Panc1 (cell line): Measurements from ENCODE around the gene SH3BP2. TPM values are rescaled to one million over a fixed set of nuclear protein-coding genes. Genes with fewer than 3 reads are reported as not detected.

Experiments used
- ATAC-seq: fragments of 200-7000 bp; cut with Tn5 transposase; 2 replicates; pipeline ENCODE4 v1.9.1; 2020; ENCODE audit warnings: mild to moderate bottlenecking, moderate library complexity
- BruUV-seq: library from RNA; stranded (reverse); fragments of 400-500 nt; replicated peaks from 2 replicates; lab custom pipeline; 2021; lab: Mats Ljungman, UMichigan
- CTCF ChIA-PET: fragments of 300-600 bp; sonication (Branson Sonifier 250); formaldehyde crosslinking; loops from one replicate; lab custom pipeline; 2022; ENCODE audit warnings: antibody characterized with exemption; lab: Charles Lee
- POLR2A ChIA-PET: fragments of 300-600 bp; sonication (Branson Sonifier 250); formaldehyde crosslinking; loops from one replicate; lab custom pipeline; 2022; ENCODE audit warnings: antibody characterized with exemption; lab: Charles Lee
- DNase-seq: peaks from one replicate; pipeline ENCODE4 v3.0.0-alpha.2; 2010; ENCODE audit warnings: low read depth, low spot score
- H3K27ac ChIP-seq: 2 replicates; pipeline ENCODE4 v1.5.1; 2011; ENCODE audit warnings: mild to moderate bottlenecking, low read length, inconsistent platforms
- H3K27me3 ChIP-seq: fragments of 200-500 bp; sonication (Bioruptor generic); 2 replicates; pipeline ENCODE4 v1.6.0; 2014; ENCODE audit warnings: low read length, inconsistent platforms; ENCODE audit not compliant: control insufficient read depth, insufficient read depth
- H3K36me3 ChIP-seq: fragments of 200-500 bp; sonication (Bioruptor generic); 2 replicates; pipeline ENCODE4 v1.5.1; 2014; ENCODE audit warnings: inconsistent platforms, mild to moderate bottlenecking, low read length, moderate library complexity; ENCODE audit not compliant: control insufficient read depth, insufficient read depth
- H3K4me1 ChIP-seq: 2 replicates; pipeline ENCODE4 v1.5.1; 2011; ENCODE audit warnings: inconsistent platforms, mild to moderate bottlenecking, low read length, moderate library complexity; ENCODE audit not compliant: control insufficient read depth, insufficient read depth
- H3K4me3 ChIP-seq, 2 experiments: 2 replicates each; pipeline ENCODE4 v1.5.1; 2011 to 2012; ENCODE audit warnings: low read depth in 2 of 2, low read length in 2 of 2, mild to moderate bottlenecking in 2 of 2, inconsistent platforms in 1 of 2, moderate library complexity in 1 of 2
- H3K9me3 ChIP-seq: fragments of 200-500 bp; sonication (Bioruptor generic); 2 replicates; pipeline ENCODE4 v1.5.1; 2014; ENCODE audit warnings: low read depth, mild to moderate bottlenecking, inconsistent platforms, low read length, moderate library complexity; ENCODE audit not compliant: control insufficient read depth, insufficient read depth
- CTCF ChIP-seq: fragments of 450-650 bp; IDR thresholded peaks from 2 replicates; pipeline ENCODE4 v1.5.1; 2017; ENCODE audit warnings: mild to moderate bottlenecking
- POLR2AphosphoS5 ChIP-seq: IDR thresholded peaks from 2 replicates; pipeline ENCODE4 v1.6.1; 2012; ENCODE audit warnings: mild to moderate bottlenecking, low read depth, low read length, moderate library complexity
- REST ChIP-seq, 2 experiments: IDR thresholded peaks; 2 replicates each; pipeline ENCODE4 v1.6.1; 2011 to 2012; ENCODE audit warnings: low read depth in 2 of 2, control low read depth in 1 of 2, low read length in 1 of 2, mild to moderate bottlenecking in 1 of 2, moderate library complexity in 1 of 2; ENCODE audit not compliant: insufficient read depth in 1 of 2
- SIN3A ChIP-seq: IDR thresholded peaks from 2 replicates; pipeline ENCODE4 v1.6.1; 2012; ENCODE audit warnings: low read depth, mild to moderate bottlenecking, low read length, moderate library complexity, borderline replicate concordance; ENCODE audit not compliant: insufficient read depth
- TCF7L2 ChIP-seq: IDR thresholded peaks from 2 replicates; pipeline ENCODE4 v1.6.1; 2011; ENCODE audit warnings: mild to moderate bottlenecking, low read depth, low read length, inconsistent platforms
- in situ Hi-C: cut with HindIII; loops from 2 replicates; pipeline ENCODE4 v1.10.0; 2016; ENCODE audit warnings: low sequenced_read_pairs, low pct_unique_long_range_greater_than_20kb
- intact Hi-C: fragments of 100-400 bp; cut with micrococcal nuclease; formaldehyde crosslinking; loops from one replicate; pipeline ENCODE4 v1.10.0; 2022; ENCODE audit not compliant: unreplicated experiment
- total RNA-seq: library from RNA; stranded (reverse); gene quantifications from one replicate; pipeline ENCODE4 v1.2.1, GENCODE V29; 2021; ENCODE audit not compliant: unreplicated experiment

The SH3BP2 gene
- total RNA-seq, 1 experiment from 2014 or later, result 93.4 TPM

GRCh38 chr4:2847302-2847871, 54.5 kb downstream of the SH3BP2 start:
- DNase-seq (no peak), ATAC-seq (no peak)
- POLR2A ChIA-PET, result no interaction called here
- BruUV-seq, result no TSS peak
- CTCF ChIA-PET, result no interaction called here
- intact Hi-C loops (no loop called here), in situ Hi-C loops (no loop called here)
- no peak for TF ChIP-seq TCF7L2
- no peak for TF ChIP-seq SIN3A
- no peak for TF ChIP-seq REST (IDR thresholded peaks at IDR 0.05; ENCODE audit: insufficient read depth in 1 of 2, low read depth in 2 of 2, low read length in 1 of 2)
- no peak for TF ChIP-seq CTCF
- no peak for TF ChIP-seq POLR2AphosphoS5
- Histone ChIP-seq H3K4me1 (peaks cover 6% of the 10 kb centered on the region; the same call in 1 of the 2 replicates), H3K27ac (no peak overlapping the region), H3K27me3 (no peaks in the 10 kb centered on the region), H3K9me3 (no peaks in the 10 kb centered on the region), H3K36me3 (no peaks in the 10 kb centered on the region; the same call in 1 of the 2 replicates), H3K4me3 (no peak overlapping the region)

GRCh38 chr4:2848449-2848848, 55.6 kb downstream of the SH3BP2 start:
- Histone ChIP-seq H3K27ac (no peak overlapping the region), H3K36me3 (no peaks in the 10 kb centered on the region; the same call in 1 of the 2 replicates), H3K4me1 (peaks cover 6% of the 10 kb centered on the region), H3K4me3 (no peak overlapping the region), H3K27me3 (no peaks in the 10 kb centered on the region), H3K9me3 (no peaks in the 10 kb centered on the region)
- no peak for TF ChIP-seq TCF7L2
- no peak for TF ChIP-seq REST (IDR thresholded peaks at IDR 0.05; ENCODE audit: insufficient read depth in 1 of 2, low read depth in 2 of 2, low read length in 1 of 2)
- TF ChIP-seq POLR2AphosphoS5, result no peak
- TF ChIP-seq CTCF, result no peak
- TF ChIP-seq SIN3A, result no peak
- DNase-seq, result no peak
- CTCF ChIA-PET, result no interaction called here
- intact Hi-C loops, result no loop called here
- POLR2A ChIA-PET, result no interaction called here
- BruUV-seq, result no TSS peak
- no peak for ATAC-seq
- in situ Hi-C loops, result no loop called here
